CD4-positive, alpha-beta T cell treated with Interleukin-6 at 100 ng/mL for 8 hours (primary cell): ENCODE measurements around the gene INPP5A.
"Not testable (repeated sequence)": the region's sequence is repeated elsewhere in the genome, so short reads cannot be mapped to it uniquely, and the experiment has no call there.

Experiments
- DNase-seq: peaks from one replicate; pipeline ENCODE4 v3.0.0-alpha.2; 2020; ENCODE audit warnings: mixed read lengths, low spot score

INPP5A gene

DNA sequence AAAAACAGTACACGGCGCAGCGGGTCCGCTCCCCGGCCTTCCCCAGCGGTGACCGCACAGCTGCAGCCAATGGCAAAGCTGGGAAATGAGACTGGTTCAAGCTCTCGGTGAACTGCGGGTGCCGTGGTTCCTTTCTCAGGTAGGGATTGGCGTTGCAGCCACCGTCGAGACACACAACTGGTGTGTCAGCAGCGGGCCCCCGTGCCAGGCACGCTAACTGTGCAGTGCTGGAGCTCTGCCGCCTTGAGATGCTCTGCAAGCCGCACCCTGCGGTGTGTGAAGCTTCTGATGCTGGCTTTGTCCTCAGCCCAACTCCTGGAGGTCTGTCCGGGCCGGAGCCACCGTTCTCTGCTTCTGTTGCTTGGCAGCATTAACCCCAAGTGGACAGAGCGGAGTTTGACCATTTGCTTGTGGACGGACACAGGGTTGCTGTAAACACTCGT, 269.0 kb downstream of the INPP5A start:
- DNase-seq = no peak

DNA sequence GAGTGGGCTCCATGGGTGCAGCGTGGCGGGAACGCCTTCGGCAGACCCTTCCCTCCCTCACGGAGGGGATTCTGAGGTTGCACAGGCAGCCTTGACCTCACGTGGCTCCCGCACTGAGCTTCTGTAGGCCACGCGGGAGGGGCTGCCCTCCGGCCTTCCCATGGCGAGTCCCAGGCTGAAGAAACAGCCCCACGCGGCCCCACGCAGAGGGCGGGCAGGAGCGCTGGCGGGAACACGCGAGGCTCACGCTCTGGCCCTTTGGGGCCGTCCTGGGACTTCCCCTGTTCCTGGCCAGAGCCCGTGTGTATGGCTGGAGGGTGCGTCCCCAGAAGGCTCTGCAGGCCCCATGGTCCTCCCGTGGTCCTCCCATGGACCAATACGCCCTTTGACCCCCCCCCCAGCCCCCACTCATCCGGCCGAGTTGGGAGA, 270.0 kb downstream of the INPP5A start:
- DNase-seq = no peak

- DNase-seq = no peak
These were observed 271.0 kb downstream of the INPP5A start for GRCh38 chr10:132808383-132809231.

DNA sequence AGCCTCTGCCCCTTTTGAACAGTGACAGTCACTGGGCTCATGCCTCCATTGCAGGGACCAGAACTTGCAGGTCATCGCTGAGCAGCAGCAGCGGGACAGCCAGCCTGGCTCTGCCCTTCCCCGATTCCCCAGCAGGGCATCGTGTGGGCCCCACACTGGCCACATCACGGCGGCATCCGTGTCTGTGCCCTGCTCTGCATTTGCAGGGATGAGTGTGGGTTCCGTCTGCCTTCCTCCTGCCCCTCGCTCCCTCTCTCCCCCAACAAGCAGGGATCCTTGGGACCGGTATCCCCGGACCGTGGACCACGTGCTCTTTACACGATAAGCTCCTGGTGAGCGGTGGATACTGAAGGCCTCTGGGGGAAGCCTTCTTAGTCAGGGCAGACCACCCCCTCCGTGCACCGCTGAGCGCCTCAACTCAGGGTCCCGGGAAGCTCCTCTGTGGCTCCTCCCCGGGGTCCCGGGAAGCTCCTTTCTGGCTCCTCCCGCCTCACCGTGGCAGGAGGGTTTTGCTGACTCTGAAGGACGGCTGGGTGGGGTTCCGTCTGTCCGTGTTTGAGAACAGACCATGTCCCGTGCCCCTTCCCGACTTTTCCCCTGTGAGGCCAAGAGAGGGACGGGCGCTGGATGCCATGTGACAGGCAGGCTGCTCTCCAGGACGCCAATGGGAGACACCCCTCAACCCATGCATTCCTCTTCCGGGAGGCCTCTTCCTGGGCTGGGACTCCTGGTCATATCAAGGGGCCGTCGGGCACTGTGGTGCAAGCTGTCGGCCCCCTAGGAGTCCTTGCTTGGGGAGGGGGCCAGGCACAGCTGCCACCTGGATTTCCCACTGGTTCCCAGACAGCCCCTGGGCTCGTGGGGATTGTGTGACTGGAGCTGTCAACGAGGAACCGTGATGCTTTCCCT, 271.9 kb downstream of the INPP5A start:
- no peak for DNase-seq

- no peak for DNase-seq
These were observed 272.7 kb downstream of the INPP5A start for GRCh38 chr10:132810141-132810806.

DNA sequence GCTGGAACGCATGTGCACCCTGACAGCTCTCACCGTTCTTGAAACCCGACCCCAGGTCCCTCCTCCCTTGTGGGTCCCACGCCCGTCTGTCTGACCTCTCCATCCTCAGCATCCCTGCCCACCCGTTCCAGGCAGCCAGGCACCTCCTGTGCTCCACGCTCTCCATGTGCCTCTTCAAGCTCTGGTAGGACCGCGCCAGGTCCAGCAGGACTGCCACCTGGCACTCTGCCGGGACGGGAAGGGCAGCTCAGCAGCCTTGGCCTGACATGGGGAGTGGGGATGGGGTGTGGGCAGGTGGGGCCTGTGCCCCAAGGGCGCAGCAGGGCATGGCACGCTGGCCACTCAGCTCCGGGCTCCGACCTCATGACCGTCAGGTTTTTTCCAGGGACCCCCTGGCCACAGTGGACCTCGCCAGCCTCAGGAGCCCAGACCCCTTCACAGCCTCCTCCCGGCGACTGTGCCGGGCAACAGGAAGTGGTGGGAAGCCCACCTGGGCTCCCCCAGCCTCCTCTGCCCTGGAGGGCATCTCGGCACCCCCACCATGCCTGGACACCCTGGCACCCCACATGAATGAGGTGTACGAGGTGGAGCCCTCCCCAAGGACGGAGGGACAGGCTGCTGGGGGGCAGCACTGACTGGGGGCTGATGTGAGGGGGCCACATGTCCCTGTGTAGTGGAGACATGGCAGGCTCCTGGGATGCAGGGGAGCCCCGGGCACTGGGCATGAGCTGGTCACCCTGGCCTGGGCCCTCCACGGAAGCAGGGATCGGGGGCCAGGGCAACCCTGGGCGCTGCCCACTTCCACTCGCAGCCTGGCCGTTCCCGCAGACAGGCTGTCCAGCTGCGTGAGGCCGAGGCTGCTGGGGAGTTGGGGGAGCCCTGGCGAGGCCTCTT, 273.5 kb downstream of the INPP5A start:
- no peak for DNase-seq

- DNase-seq = no peak
These were observed 274.4 kb downstream of the INPP5A start for GRCh38 chr10:132811891-132812481.

DNA sequence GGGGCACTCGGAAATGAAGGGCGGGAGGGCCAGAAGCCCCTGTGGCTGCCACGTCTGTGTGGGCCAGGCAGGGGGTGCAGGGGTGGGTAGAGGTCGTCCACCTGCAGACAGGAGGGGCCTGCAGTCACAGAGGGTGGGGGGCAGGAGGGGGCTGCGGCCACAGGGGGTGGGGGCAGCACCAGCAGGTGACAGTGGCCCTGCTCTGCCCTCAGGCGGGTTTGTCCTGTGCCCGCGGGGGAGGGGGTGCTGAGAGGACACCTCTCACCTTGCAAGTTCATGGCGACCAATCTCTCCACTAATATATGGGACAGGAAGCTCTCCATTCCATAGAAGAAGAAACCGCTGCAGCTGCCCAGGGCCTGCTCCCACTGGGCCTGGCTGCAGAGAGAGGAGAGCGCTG, 274.9 kb downstream of the INPP5A start:
- DNase-seq = no peak

DNA sequence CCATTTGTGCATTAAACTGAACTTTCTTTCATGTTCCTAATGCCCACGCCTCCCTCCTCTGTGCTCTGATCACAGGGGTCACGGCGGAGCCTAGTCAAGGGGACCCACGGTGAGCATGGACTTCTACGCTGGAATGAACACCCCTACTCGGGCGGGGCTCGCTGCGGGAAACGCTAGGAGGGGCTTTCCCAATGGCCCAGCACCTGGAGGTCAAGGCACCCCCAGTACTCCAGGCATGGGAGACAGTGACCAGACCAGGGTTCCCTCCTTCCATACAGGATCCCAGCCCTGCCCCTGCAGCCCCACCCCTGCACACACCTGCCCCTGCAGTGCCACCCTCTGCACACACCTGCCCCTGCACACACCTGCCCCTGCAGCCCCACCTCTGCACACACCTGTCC, 275.4 kb downstream of the INPP5A start:
- no peak for DNase-seq

DNA sequence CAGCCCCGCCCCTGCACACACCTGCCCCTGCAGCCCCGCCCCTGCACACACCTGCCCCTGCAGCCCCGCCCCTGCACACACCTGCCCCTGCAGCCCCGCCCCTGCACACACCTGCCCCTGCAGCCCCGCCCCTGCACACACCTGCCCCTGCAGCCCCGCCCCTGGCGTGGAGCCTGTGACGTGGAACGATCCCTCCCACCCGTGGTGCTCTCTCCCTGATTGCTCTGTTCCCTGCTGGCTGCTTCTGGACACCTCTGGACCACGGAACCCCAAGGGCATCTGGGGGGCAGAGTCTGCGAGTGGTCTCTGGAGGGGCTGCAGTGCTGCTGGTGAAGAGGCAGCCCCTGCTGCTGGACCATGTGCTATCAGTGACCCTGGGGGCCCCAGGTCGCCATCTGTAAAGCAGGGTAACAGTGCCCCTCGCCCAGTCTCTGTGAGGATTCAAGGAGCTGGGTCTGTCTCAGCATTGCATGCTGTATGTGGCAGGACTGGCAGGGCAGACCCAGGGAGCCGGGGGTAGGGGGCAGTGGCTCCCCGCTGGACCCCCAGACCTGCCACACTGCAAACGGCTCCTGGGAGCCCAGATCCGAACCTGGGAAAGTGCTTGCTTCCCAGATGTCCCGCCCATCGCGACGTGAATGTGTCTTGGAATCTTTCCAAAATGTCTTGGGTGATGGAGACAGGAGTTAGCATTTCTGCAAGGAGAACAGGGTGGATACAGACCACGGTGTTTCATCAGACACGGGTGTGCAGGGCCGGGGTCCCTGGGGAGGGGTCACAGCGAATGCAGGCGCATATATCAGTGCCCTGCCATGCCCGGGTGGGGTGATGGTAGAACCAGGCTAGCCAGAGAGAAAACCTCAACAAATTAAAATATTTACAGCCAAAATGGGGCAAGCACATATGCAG, 276.2 kb downstream of the INPP5A start:
- no peak for DNase-seq

DNA sequence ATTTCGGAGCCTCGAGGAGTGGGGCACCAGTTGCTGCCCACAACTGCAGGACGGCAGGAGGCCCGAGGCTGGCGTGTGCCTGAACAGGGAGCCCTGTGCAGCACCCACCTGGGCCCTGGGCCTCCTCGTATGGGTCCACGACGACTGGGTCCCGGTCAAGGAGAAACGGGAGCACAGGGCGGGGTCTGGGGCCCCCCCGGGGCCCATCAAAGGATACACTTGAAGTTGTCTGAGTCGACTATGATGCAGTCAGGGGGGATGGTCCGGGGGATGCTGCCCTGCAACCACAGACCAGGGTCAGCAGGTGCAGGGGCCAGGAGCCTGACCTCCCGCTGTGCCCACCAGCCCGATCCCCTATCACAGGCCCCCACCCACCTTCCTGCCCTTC, 276.9 kb downstream of the INPP5A start:
- no peak for DNase-seq

GRCh38 chr10:132815168-132815857, 277.7 kb downstream of the INPP5A start:
- DNase-seq = no peak

DNA sequence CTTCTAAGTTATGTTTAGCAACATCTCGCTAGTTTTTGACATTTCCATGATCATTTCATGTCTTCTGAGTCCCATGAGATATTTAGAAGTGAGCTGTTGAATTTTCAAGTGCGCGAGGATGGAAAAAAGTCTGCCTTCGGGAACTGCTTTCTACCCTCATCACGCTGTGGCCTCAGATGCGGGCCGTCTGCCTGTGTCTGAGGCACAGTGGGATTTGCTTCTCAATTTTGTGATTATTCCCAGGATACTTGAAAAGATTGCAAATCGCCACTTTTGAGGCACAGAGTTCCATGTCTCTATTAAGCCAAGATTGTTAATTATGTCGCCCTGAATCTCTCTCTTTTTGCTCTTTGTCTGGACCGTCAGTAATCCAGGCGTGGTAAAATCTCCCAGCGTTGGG, 279.1 kb downstream of the INPP5A start:
- DNase-seq = no peak

DNA sequence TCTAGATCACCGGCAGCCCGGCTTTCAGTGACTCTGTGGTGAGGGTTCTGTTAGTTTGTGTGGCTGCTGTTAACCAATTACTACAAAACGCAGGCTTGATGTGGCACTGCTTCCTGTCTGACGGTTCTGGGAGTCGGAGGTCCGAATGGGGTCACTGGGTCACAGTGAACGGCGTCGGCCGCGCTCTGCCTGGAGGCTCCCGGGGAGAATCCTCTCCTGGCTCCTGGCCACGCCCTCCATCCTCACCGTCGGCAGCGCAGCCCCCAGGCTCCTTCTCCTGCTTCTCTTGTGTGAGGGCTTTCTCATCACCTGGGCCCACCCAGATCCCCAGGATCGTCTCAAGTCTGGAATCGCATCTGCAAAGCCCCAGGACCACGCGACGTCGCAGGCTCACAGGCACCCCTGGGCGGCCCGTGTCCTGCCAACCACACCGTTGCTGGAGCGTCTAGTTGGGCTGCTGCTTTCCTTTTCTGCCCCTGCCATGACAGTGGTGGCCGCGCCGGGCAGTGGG, 280.2 kb downstream of the INPP5A start:
- no peak for DNase-seq

- no peak for DNase-seq
These were observed 282.5 kb downstream of the INPP5A start for GRCh38 chr10:132820056-132820455.

DNA sequence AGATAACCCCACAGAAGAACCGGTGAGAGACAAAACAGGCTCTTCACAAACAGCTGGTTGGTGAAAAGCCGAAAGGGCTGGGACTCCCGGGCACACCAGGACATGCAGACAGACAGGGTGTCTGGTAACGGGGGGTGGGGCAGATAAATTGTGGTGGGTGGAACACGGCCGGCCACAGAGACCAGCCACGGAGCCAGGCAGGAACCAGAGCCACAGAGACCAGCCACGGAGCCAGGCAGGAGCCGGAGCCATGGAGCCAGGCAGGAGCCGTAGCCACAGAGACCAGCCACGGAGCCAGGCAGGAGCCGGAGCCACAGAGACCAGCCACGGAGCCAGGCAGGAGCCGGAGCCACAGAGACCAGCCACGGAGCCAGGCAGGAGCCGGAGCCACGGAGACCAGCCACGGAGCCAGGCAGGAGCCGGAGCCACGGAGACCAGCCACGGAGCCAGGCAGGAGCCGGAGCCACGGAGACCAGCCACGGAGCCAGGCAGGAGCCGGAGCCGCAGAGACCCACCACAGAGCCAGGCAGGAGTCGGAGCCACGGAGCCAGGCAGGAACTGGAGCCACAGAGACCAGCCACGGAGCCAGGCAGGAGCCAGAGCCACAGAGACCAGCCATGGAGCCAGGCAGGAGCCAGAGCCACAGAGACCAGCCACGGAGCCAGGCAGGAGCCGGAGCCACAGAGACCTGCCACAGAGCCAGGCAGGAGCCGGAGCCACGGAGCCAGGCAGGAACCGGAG, 288.4 kb downstream of the INPP5A start:
- DNase-seq = not testable (repeated sequence)

DNA sequence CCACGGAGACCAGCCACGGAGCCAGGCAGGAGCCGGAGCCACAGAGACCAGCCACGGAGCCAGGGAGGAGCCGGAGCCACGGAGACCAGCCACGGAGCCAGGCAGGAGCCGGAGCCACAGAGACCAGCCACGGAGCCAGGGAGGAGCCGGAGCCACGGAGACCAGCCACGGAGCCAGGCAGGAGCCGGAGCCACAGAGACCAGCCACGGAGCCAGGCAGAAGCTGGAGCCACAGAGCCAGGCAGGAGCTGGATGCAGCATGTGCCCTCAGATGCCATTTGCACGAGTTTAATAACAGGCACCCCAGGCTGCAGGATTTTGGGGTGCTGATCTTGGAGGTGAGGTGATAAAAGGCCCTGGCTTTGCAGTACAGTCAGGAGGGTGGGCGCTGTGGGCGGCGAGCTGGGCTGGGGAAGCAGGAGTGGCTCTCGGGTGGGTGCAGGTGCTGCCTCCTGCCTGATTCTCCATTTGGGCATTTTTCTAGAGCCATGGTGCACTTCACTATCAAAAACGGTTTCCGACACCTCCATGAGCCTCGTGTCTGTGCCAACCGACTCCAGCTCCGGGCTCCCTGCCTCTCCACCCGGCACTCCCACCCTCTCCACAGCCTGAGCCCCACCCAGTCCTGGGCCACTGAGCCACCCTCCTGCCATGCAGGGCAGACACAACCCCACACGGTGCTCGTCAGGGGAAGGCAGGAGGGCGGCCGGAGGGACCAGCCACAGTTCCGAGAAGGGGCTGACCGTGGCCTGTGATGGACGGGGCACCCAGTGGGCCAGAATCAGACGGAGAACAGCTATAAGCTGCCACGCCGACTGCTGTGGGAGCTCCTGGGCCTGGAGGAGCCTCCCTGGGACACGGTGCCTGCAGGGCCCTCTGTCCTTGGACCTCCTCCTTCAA, 289.2 kb downstream of the INPP5A start:
- DNase-seq = no peak
